Lower leg skin (tissue), 4 donors: Measurements from ENCODE around the gene BPIFB3. TPM values are rescaled to one million over a fixed set of nuclear protein-coding genes. Genes with fewer than 3 reads are reported as not detected.
"Not testable (repeated sequence)": the region's sequence is repeated elsewhere in the genome, so short reads cannot be mapped to it uniquely, and the experiment has no call there.

Experiments used
- DNase-seq, 2 donors: peaks; one replicate each; pipeline ENCODE4 v3.0.0-alpha.2; 2019; ENCODE audit warnings: low spot score in 2 of 2
- H3K4me3 ChIP-seq: fragments of 200-600 bp; sonication (generic); 2 replicates; pipeline ENCODE4 v1.5.1; 2017; ENCODE audit warnings: mild to moderate bottlenecking, low read depth; ENCODE audit not compliant: poor library complexity, severe bottlenecking
- POLR2A ChIP-seq, 2 donors: fragments of 450-650 bp; IDR thresholded peaks; one replicate each; pipeline ENCODE4 v1.6.1; 2016 to 2017; ENCODE audit warnings: antibody characterized with exemption in 2 of 2, mild to moderate bottlenecking in 1 of 2, moderate library complexity in 1 of 2
- WGBS, 2 donors: methylation state at CpG; one replicate each; pipeline ENCODE4 v1.1.5; 2018; 5-methylcytosine and 5-hydroxymethylcytosine counted together
- intact Hi-C: fragments of 100-400 bp; cut with DNase I; formaldehyde crosslinking; loops from one replicate; pipeline ENCODE4 v1.15.0; 2023; ENCODE audit warnings: low total_unique reads
- total RNA-seq, 4 donors: library from RNA; depleted of rRNA; stranded (reverse); fragments of >200 nt; gene quantifications; one replicate each; pipeline ENCODE4 v1.1.0, GENCODE V29; 2016
- TF ChIP-seq, protein P1 (sequence below), 3 donors: fragments of 450-650 bp; IDR thresholded peaks; one replicate each; pipeline ENCODE4 v1.5.1; 2016; ENCODE audit warnings: antibody characterized with exemption in 3 of 3, mild to moderate bottlenecking in 3 of 3, moderate library complexity in 2 of 3

BPIFB3 gene
- total RNA-seq, 4 donors from 2014 or later = not detected

GRCh38 chr20:33108661-33109060 is 55.0 kb downstream of the BPIFB3 start:
- no peak overlapping the region for H3K4me3 ChIP-seq
- intact Hi-C loops = no loop called here
- no peak for DNase-seq
- TF ChIP-seq POLR2A (IDR thresholded peaks at IDR 0.05) = no peak
- TF ChIP-seq, protein P1, sequence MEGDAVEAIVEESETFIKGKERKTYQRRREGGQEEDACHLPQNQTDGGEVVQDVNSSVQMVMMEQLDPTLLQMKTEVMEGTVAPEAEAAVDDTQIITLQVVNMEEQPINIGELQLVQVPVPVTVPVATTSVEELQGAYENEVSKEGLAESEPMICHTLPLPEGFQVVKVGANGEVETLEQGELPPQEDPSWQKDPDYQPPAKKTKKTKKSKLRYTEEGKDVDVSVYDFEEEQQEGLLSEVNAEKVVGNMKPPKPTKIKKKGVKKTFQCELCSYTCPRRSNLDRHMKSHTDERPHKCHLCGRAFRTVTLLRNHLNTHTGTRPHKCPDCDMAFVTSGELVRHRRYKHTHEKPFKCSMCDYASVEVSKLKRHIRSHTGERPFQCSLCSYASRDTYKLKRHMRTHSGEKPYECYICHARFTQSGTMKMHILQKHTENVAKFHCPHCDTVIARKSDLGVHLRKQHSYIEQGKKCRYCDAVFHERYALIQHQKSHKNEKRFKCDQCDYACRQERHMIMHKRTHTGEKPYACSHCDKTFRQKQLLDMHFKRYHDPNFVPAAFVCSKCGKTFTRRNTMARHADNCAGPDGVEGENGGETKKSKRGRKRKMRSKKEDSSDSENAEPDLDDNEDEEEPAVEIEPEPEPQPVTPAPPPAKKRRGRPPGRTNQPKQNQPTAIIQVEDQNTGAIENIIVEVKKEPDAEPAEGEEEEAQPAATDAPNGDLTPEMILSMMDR (IDR thresholded peaks at IDR 0.05) = no peak
- WGBS, 2 donors = 45 to 55% methylated on average over 2 of the region's 2 CpGs

DNA sequence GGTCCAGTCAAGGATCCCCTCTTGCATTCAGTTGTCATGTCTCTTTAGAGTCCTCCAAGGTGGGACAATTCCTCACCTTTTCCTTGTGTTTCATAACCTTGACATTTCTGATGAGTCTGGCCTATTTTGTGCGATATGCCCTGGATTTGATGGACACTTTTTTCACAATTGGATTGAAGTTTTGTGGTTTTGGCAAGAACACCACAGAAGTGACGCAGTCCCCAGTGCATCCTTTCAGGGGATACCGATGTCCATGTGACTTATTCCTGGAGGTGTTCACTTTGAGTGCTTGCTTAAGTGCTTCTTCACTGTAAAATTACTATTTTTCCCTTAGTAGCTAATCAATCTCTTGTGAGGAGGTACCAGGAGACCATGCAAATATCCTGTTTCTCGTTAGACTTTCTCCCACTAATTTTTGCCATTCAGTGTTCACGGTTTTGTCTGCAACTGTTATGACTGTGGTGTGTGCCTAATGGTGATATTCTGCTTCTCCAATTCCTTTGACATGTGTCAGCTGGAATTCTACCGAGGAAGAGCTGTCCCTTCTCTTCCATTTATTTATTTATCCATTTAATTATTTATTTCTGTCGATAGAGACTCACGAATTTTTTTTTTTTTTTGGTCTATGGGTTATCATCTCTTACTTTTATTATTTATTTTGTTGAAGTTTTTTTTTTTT is 56.6 kb downstream of the BPIFB3 start:
- WGBS, 2 donors = 76 to 83% methylated on average over 8 of the region's 8 CpGs
- intact Hi-C loops = no loop called here

DNA sequence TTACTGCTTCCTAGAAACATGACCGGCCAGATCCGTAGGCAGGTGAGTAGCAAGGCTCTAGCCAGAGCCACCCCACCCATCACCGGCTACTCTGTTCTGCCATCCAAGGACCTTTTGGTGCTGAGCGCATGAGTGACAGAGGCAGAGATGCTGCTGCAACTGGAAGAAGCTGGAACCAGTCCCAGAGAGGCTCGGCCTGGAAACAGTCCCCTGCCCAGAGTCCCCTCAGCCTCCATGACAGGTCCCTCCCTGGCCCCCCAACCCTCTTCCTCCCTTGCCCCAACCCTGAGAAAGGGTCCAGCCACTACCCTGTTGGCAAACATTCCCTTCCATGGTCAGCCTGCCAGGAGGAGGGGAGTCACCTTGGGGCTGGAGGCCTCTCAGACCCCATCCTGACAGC is 57.6 kb downstream of the BPIFB3 start:
- intact Hi-C loops = no loop called here
- no peak for DNase-seq
- TF ChIP-seq, protein P1 (IDR thresholded peaks at IDR 0.05) = no peak
- no peak for TF ChIP-seq POLR2A (IDR thresholded peaks at IDR 0.05)
- 93 to 96% methylated on average over 5 of the region's 5 CpGs for WGBS, 2 donors
- no peak overlapping the region for H3K4me3 ChIP-seq

More for the DNA sequence above, 56.6 kb downstream of the BPIFB3 start:
- DNase-seq = no peak
- no peak overlapping the region for H3K4me3 ChIP-seq
- TF ChIP-seq, protein P1 (IDR thresholded peaks at IDR 0.05) = no peak
- no peak for TF ChIP-seq POLR2A (IDR thresholded peaks at IDR 0.05)

DNA sequence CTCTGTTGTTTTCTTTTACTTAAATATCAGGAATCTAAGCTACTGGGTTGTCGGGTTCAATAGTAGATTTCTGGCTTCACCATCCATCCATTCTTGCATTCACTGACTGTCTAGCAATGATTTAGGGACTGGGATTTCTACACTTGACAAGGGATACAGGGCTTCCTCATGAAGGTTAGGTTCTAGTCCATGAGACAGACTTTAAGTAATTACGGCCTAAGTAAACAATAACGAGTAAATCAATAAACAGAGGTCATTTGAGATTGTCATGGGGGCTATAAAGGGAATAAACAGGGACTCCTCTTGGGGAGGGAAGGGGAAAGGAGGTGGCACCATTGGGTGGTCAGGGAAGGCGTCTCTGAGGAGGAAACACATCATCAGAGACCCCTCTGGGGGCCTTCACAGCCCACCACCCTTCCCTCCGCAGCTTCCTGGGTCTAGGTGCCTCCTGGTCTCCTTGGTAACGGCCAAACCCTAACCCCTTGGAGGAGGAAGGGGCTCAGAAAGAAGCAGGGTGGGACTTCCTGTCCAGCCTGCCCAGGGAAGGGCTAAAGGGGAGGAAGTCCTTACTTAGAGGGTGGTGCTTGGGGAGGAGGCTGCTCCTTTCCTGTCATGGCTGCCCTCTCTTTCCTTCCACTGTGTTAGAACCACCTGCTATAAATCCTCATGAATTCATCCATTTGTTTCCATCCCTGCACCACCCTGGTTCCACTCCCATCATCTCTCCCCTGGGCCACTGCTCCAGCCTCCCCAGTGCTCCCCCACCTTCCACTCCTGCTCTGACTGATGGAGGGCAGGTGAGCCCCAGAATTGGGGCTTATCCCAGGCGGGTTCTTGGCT is 59.1 kb downstream of the BPIFB3 start:
- no peak for TF ChIP-seq POLR2A (IDR thresholded peaks at IDR 0.05)
- TF ChIP-seq, protein P1 (IDR thresholded peaks at IDR 0.05) = no peak
- H3K4me3 ChIP-seq = no peak overlapping the region
- no peak for DNase-seq
- WGBS, 2 donors = 83 to 84% methylated on average over 7 of the region's 7 CpGs
- intact Hi-C loops = no loop called here

GRCh38 chr20:33113387-33113908 is 59.7 kb downstream of the BPIFB3 start:
- TF ChIP-seq, protein P1 (IDR thresholded peaks at IDR 0.05) = no peak
- TF ChIP-seq POLR2A (IDR thresholded peaks at IDR 0.05) = no peak
- intact Hi-C loops = no loop called here
- DNase-seq = no peak
- 50 to 59% methylated on average over 6 of the region's 6 CpGs for WGBS, 2 donors
- no peak overlapping the region for H3K4me3 ChIP-seq

DNA sequence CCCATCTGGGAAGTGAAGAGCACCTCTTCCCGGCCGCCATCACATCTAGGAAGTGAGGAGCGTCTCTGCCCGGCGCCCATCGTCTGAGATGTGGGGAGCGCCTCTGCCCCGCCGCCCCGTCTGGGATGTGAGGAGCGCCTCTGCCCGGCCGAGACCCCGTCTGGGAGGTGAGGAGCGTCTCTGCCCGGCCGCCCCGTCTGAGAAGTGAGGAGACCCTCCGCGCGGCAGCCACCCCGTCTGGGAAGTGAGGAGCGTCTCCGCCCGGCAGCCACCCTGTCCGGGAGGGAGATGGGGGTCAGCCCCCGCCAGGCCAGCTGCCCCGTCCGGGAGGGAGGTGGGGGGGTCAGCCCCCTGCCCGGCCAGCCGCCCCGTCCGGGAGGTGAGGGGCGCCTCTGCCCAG is 61.8 kb downstream of the BPIFB3 start:
- intact Hi-C loops, H3K4me3 ChIP-seq, DNase-seq: not testable (repeated sequence)
- 91 to 100% methylated on average over 3 to 16 of the region's 34 CpGs for WGBS, 2 donors
